Measurements from ENCODE around the gene PRDM1.

PRDM1 gene

DNA sequence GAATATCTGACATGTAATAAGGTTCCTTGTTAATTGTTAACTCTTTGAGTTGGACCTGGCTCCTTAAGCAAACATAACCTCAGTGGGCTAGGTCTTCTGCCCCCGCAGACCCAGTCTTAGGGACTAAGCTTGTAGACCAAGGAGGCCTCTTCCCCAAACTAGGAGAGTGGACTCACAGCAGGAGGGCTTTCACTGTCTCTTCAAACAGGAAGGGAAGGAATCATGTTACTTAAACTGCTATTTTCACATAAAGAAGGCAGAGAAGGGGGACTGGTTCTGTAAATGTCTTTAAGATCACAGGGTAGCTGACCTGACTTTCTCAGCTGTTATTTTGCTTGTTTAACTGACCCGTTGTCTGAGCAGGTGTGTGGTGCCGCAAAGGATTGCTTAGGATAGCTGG is 34.9 kb upstream of the PRDM1 start:
- no peak for TF ChIP-seq ZFP3 (CRISPR knock-in tag; IDR thresholded peaks at IDR 0.05)
- TF ChIP-seq TOX (CRISPR knock-in tag; IDR thresholded peaks at IDR 0.05; ENCODE audit: borderline replicate concordance) = no peak
- TF ChIP-seq, protein P1, sequence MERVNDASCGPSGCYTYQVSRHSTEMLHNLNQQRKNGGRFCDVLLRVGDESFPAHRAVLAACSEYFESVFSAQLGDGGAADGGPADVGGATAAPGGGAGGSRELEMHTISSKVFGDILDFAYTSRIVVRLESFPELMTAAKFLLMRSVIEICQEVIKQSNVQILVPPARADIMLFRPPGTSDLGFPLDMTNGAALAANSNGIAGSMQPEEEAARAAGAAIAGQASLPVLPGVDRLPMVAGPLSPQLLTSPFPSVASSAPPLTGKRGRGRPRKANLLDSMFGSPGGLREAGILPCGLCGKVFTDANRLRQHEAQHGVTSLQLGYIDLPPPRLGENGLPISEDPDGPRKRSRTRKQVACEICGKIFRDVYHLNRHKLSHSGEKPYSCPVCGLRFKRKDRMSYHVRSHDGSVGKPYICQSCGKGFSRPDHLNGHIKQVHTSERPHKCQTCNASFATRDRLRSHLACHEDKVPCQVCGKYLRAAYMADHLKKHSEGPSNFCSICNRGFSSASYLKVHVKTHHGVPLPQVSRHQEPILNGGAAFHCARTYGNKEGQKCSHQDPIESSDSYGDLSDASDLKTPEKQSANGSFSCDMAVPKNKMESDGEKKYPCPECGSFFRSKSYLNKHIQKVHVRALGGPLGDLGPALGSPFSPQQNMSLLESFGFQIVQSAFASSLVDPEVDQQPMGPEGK (CRISPR knock-in tag; IDR thresholded peaks at IDR 0.05; ENCODE audit: borderline replicate concordance) = no peak
- TF ChIP-seq PPARA (CRISPR knock-in tag; IDR thresholded peaks at IDR 0.05; ENCODE audit: borderline replicate concordance) = no peak
- TF ChIP-seq CSDC2 (CRISPR knock-in tag; IDR thresholded peaks at IDR 0.05) = no peak
- TF ChIP-seq ESRRG (CRISPR knock-in tag; IDR thresholded peaks at IDR 0.05) = no peak
- no peak for TF ChIP-seq RARB (CRISPR knock-in tag; IDR thresholded peaks at IDR 0.05)
- TF ChIP-seq BACH2 (CRISPR knock-in tag; IDR thresholded peaks at IDR 0.05; ENCODE audit: borderline replicate concordance) = no peak
- TF ChIP-seq TCF4 (CRISPR knock-in tag; IDR thresholded peaks at IDR 0.05; ENCODE audit: borderline replicate concordance) = no peak
- TF ChIP-seq, protein P2, sequence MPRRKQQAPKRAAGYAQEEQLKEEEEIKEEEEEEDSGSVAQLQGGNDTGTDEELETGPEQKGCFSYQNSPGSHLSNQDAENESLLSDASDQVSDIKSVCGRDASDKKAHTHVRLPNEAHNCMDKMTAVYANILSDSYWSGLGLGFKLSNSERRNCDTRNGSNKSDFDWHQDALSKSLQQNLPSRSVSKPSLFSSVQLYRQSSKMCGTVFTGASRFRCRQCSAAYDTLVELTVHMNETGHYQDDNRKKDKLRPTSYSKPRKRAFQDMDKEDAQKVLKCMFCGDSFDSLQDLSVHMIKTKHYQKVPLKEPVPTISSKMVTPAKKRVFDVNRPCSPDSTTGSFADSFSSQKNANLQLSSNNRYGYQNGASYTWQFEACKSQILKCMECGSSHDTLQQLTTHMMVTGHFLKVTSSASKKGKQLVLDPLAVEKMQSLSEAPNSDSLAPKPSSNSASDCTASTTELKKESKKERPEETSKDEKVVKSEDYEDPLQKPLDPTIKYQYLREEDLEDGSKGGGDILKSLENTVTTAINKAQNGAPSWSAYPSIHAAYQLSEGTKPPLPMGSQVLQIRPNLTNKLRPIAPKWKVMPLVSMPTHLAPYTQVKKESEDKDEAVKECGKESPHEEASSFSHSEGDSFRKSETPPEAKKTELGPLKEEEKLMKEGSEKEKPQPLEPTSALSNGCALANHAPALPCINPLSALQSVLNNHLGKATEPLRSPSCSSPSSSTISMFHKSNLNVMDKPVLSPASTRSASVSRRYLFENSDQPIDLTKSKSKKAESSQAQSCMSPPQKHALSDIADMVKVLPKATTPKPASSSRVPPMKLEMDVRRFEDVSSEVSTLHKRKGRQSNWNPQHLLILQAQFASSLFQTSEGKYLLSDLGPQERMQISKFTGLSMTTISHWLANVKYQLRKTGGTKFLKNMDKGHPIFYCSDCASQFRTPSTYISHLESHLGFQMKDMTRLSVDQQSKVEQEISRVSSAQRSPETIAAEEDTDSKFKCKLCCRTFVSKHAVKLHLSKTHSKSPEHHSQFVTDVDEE (CRISPR knock-in tag; IDR thresholded peaks at IDR 0.05) = no peak
- TF ChIP-seq, protein P3, sequence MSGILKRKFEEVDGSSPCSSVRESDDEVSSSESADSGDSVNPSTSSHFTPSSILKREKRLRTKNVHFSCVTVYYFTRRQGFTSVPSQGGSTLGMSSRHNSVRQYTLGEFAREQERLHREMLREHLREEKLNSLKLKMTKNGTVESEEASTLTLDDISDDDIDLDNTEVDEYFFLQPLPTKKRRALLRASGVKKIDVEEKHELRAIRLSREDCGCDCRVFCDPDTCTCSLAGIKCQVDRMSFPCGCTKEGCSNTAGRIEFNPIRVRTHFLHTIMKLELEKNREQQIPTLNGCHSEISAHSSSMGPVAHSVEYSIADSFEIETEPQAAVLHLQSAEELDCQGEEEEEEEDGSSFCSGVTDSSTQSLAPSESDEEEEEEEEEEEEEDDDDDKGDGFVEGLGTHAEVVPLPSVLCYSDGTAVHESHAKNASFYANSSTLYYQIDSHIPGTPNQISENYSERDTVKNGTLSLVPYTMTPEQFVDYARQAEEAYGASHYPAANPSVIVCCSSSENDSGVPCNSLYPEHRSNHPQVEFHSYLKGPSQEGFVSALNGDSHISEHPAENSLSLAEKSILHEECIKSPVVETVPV (CRISPR knock-in tag; IDR thresholded peaks at IDR 0.05) = no peak
- TF ChIP-seq ISL1 (CRISPR knock-in tag; IDR thresholded peaks at IDR 0.05) = no peak
- no peak for TF ChIP-seq ZNF70 (CRISPR knock-in tag; IDR thresholded peaks at IDR 0.05)
- no peak for TF ChIP-seq ZC3H10 (CRISPR knock-in tag; IDR thresholded peaks at IDR 0.05)
- TF ChIP-seq SNAI2 (CRISPR knock-in tag; IDR thresholded peaks at IDR 0.05) = no peak
- TF ChIP-seq, protein P4, sequence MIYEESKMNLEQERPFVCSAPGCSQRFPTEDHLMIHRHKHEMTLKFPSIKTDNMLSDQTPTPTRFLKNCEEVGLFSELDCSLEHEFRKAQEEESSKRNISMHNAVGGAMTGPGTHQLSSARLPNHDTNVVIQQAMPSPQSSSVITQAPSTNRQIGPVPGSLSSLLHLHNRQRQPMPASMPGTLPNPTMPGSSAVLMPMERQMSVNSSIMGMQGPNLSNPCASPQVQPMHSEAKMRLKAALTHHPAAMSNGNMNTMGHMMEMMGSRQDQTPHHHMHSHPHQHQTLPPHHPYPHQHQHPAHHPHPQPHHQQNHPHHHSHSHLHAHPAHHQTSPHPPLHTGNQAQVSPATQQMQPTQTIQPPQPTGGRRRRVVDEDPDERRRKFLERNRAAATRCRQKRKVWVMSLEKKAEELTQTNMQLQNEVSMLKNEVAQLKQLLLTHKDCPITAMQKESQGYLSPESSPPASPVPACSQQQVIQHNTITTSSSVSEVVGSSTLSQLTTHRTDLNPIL (CRISPR knock-in tag; IDR thresholded peaks at IDR 0.05; ENCODE audit: low read depth) = no peak
- TF ChIP-seq, protein P5, sequence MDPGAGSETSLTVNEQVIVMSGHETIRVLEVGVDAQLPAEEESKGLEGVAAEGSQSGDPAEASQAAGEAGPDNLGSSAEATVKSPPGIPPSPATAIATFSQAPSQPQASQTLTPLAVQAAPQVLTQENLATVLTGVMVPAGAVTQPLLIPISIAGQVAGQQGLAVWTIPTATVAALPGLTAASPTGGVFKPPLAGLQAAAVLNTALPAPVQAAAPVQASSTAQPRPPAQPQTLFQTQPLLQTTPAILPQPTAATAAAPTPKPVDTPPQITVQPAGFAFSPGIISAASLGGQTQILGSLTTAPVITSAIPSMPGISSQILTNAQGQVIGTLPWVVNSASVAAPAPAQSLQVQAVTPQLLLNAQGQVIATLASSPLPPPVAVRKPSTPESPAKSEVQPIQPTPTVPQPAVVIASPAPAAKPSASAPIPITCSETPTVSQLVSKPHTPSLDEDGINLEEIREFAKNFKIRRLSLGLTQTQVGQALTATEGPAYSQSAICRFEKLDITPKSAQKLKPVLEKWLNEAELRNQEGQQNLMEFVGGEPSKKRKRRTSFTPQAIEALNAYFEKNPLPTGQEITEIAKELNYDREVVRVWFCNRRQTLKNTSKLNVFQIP (CRISPR knock-in tag; IDR thresholded peaks at IDR 0.05; ENCODE audit: borderline replicate concordance, low read depth) = no peak
- TF ChIP-seq OSR1 (CRISPR knock-in tag; IDR thresholded peaks at IDR 0.05) = no peak

DNA sequence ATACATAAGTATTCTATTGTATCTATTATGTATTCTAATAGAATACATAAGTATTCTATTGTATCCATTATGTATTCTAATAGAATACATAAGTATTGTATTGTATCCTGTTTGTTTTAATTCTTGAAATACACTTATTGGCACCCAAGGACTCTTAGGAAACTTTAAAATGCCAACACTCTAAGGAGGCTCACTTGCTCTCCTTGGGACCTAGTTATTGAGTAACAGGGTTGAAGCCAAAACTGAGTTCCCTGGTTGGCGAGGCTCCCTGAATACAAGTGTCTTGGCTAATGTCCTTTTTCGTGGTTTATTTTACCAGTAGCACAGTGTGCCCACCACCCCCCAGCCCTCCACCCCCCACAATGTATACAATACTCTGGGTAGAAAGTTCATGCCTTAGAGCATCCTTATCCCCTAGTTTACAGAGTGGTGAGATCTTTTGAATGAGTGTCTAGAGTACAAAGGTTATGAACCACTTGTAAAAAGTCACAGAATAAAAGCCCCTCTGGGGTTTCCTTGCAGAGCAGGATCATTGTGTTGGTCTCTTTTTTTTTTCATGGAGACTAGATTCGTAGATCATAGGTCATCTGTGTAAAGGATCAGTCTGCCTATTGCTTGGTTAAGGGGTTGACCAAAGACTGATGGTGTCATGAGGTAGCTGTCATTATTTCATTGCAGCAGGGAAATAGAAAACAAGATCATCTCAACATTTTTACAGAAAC is 32.5 kb upstream of the PRDM1 start:
- TF ChIP-seq OSR1 (CRISPR knock-in tag; IDR thresholded peaks at IDR 0.05) (no peak), ZNF70 (CRISPR knock-in tag; IDR thresholded peaks at IDR 0.05) (no peak), ZNF8 (CRISPR knock-in tag; IDR thresholded peaks at IDR 0.05) (no peak), PPARA (CRISPR knock-in tag; IDR thresholded peaks at IDR 0.05; ENCODE audit: borderline replicate concordance) (no peak), TCF4 (CRISPR knock-in tag; IDR thresholded peaks at IDR 0.05; ENCODE audit: borderline replicate concordance) (no peak), RARB (CRISPR knock-in tag; IDR thresholded peaks at IDR 0.05) (no peak), ZC3H10 (CRISPR knock-in tag; IDR thresholded peaks at IDR 0.05) (no peak)
- TF ChIP-seq, protein P4 (CRISPR knock-in tag; IDR thresholded peaks at IDR 0.05; ENCODE audit: low read depth) = no peak
- TF ChIP-seq, protein P5 (CRISPR knock-in tag; IDR thresholded peaks at IDR 0.05; ENCODE audit: borderline replicate concordance, low read depth) = no peak
- TF ChIP-seq, protein P3 (CRISPR knock-in tag; IDR thresholded peaks at IDR 0.05) = no peak
- TF ChIP-seq, protein P2 (CRISPR knock-in tag; IDR thresholded peaks at IDR 0.05) = no peak
- ATAC-seq = no peak

More for the DNA sequence above, 34.9 kb upstream of the PRDM1 start:
- ATAC-seq = no peak
